Left colon (tissue), 2 donors: ENCODE data around the gene PIGBOS1. TPM values are rescaled to one million over a fixed set of nuclear protein-coding genes. Genes with fewer than 3 reads are reported as not detected.
A peak's percentile ranks its signal among the peaks of the same experiment; 100 is the strongest.

Experiments
- ATAC-seq: fragments of 200-7000 bp; cut with Tn5 transposase; one replicate; pipeline ENCODE4 v1.9.1; 2020; ENCODE audit warnings: mild to moderate bottlenecking, moderate library complexity
- DNase-seq, 2 donors: peaks; one replicate each; pipeline ENCODE4 v3.0.0-alpha.2; 2020
- intact Hi-C, 2 donors: fragments of 100-400 bp; cut with DNase I in 1 of 2; cut with micrococcal nuclease in 1 of 2; formaldehyde crosslinking; loops; one replicate each; pipeline versions ENCODE4 v1.11.2 to v1.14.0; 2022; cut with DNase I, micrococcal nuclease
- total RNA-seq, 2 donors: library from RNA; stranded (reverse); fragmentation: NEBNext Ultra II Directional; extraction: Animal tissue kit (Norgen Biotek cat#: 25700); gene quantifications; one replicate each; pipeline ENCODE4 v1.2.1, GENCODE V29; 2021
- donor health status: DM: no; HTN: no; CAD: no.
- donor health status: DM: yes; HTN: yes; CAD: no.

PIGBOS1 gene
- total RNA-seq, 2 donors from 2014 or later: 8.9 to 10.1 TPM

GRCh38 chr15:55277715-55278114 is 41.2 kb downstream of the PIGBOS1 start:
- DNase-seq (no peak), ATAC-seq (no peak)
- intact Hi-C loops: no loop called here

GRCh38 chr15:55277116-55277564 is 41.8 kb downstream of the PIGBOS1 start:
- peak; percentile 27 for ATAC-seq
- DNase-seq: no peak
- intact Hi-C loops: no loop called here

- intact Hi-C loops: no loop called here
- ATAC-seq (no peak), DNase-seq (no peak)
These were observed 42.6 kb downstream of the PIGBOS1 start for GRCh38 chr15:55276324-55276723.

- intact Hi-C loops: no loop called here
- no peak for ATAC-seq
- no peak for DNase-seq
These were observed 48.6 kb downstream of the PIGBOS1 start for GRCh38 chr15:55270291-55270690.

GRCh38 chr15:55268176-55268695 is 50.7 kb downstream of the PIGBOS1 start:
- DNase-seq: no peak
- intact Hi-C loops: no loop called here
- ATAC-seq: no peak

- peak; percentile 29 for ATAC-seq
These were observed 51.3 kb downstream of the PIGBOS1 start for GRCh38 chr15:55267401-55268175.

More at GRCh38 chr15:55267401-55268175, 51.3 kb downstream of the PIGBOS1 start:
- intact Hi-C loops: no loop called here
- DNase-seq: peak; percentile 48 to 49

Other genes starting within 250 kb of the PIGBOS1 start
- 10 to 100 TPM; 36.0 to 46.0 TPM for gene RSL24D1, start 122.2 kb downstream of the PIGBOS1 start, total RNA-seq
- gene RAB27A, start 29.3 kb downstream of the PIGBOS1 start, total RNA-seq: 10 to 100 TPM; 82.8 to 98.0 TPM
- gene PIGB, start 99 bp upstream of the PIGBOS1 start, total RNA-seq: 10 to 100 TPM; 14.5 to 15.9 TPM
- gene CCPG1, start 89.2 kb upstream of the PIGBOS1 start, total RNA-seq: 10 to 100 TPM; 45.5 to 65.6 TPM
- 1 to 10 TPM; 5.3 to 5.4 TPM for gene PIERCE2, start 89.4 kb upstream of the PIGBOS1 start, total RNA-seq
- gene DNAAF4, start 189.1 kb upstream of the PIGBOS1 start, total RNA-seq: under 1 TPM in 1 of 2 donors, not detected in 1; 0.17 TPM